ENCODE data around the gene SOX5.

SOX5 gene

DNA sequence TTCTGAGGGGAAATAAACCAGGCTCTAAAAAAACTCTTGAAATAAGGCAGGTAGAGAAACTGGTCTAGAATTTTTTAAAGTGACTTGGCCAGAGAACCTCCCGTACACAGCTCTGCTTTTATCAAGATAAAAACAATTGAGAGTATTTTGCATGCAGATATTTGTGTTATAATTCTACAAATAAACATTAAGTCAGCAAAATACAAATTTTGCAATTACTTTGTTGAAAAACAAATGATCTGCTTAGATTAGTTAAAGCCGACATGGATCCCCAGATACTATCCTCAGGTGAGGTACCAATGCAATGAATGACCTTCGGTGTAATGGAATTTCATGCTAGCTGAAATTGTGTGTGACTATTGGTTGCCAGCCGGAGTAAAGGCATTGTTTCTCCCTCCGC is 197.2 kb downstream of the SOX5 start:
- no peak overlapping the region for H3K27ac ChIP-seq (ENCODE audit: poor library complexity, severe bottlenecking)
- no peaks in the 10 kb centered on the region for H3K9me3 ChIP-seq (ENCODE audit: severe bottlenecking)
- H3K4me3 ChIP-seq (ENCODE audit: severe bottlenecking), result no peak overlapping the region
- no peaks in the 10 kb centered on the region for H3K27me3 ChIP-seq (ENCODE audit: insufficient read depth, poor library complexity, severe bottlenecking)
- DNase-seq (ENCODE audit: low spot score), result no peak
- H3K36me3 ChIP-seq (ENCODE audit: low read depth), result no peaks in the 10 kb centered on the region
- ATAC-seq (ENCODE audit: low read depth), result no peak
- no peaks in the 10 kb centered on the region for H3K4me1 ChIP-seq (ENCODE audit: insufficient read depth, poor library complexity, severe bottlenecking)
- TF ChIP-seq, protein P1, sequence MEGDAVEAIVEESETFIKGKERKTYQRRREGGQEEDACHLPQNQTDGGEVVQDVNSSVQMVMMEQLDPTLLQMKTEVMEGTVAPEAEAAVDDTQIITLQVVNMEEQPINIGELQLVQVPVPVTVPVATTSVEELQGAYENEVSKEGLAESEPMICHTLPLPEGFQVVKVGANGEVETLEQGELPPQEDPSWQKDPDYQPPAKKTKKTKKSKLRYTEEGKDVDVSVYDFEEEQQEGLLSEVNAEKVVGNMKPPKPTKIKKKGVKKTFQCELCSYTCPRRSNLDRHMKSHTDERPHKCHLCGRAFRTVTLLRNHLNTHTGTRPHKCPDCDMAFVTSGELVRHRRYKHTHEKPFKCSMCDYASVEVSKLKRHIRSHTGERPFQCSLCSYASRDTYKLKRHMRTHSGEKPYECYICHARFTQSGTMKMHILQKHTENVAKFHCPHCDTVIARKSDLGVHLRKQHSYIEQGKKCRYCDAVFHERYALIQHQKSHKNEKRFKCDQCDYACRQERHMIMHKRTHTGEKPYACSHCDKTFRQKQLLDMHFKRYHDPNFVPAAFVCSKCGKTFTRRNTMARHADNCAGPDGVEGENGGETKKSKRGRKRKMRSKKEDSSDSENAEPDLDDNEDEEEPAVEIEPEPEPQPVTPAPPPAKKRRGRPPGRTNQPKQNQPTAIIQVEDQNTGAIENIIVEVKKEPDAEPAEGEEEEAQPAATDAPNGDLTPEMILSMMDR (IDR thresholded peaks at IDR 0.05; ENCODE audit: poor library complexity, severe bottlenecking), result no peak

DNA sequence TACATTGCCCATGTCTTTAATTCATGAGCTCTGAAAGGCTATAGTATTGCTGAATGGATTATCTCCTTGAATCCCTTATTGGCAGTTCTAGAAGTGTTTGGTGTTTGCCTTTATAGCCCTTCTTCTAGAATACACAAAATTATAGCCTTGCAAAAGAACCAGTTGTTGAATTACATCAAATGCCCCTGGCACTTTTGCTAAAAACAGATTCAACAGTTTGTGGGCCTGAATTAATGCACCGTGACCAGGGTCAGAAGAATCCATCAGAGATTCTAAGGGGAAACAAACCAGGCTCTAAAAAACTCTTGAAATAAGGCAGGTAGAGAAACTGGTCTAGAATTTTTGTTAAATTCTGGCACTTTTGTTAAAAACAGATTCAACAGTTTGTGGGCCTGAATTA is 197.8 kb downstream of the SOX5 start:
- DNase-seq (ENCODE audit: low spot score) (no peak), ATAC-seq (ENCODE audit: low read depth) (no peak)
- no peaks in the 10 kb centered on the region for H3K9me3 ChIP-seq (ENCODE audit: severe bottlenecking)
- H3K4me1 ChIP-seq (ENCODE audit: insufficient read depth, poor library complexity, severe bottlenecking), result no peaks in the 10 kb centered on the region
- no peaks in the 10 kb centered on the region for H3K27me3 ChIP-seq (ENCODE audit: insufficient read depth, poor library complexity, severe bottlenecking)
- no peaks in the 10 kb centered on the region for H3K36me3 ChIP-seq (ENCODE audit: low read depth)
- H3K27ac ChIP-seq (ENCODE audit: poor library complexity, severe bottlenecking), result no peak overlapping the region
- TF ChIP-seq, protein P1 (IDR thresholded peaks at IDR 0.05; ENCODE audit: poor library complexity, severe bottlenecking), result no peak
- H3K4me3 ChIP-seq (ENCODE audit: severe bottlenecking), result no peak overlapping the region

DNA sequence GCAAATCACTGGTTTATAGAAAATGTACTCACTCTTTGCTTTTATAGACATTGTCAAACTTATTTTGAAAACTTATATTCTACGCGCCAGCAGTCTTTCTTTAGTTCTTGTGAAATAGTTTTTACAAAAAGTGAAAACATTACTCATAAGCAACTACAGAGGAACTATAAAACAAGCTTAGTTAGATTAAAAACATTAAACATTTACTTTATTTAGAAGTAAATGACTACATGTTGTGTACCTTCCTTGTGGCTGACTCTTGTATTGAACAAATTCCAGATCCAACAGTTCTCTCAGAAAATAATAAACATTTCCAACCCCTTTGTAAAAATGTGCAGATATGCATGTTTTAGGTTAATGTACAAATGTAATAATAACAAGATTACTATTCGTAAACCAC is 198.5 kb downstream of the SOX5 start:
- Histone ChIP-seq H3K36me3 (ENCODE audit: low read depth) (no peaks in the 10 kb centered on the region), H3K27me3 (ENCODE audit: insufficient read depth, poor library complexity, severe bottlenecking) (no peaks in the 10 kb centered on the region), H3K9me3 (ENCODE audit: severe bottlenecking) (no peaks in the 10 kb centered on the region), H3K4me1 (ENCODE audit: insufficient read depth, poor library complexity, severe bottlenecking) (no peaks in the 10 kb centered on the region), H3K4me3 (ENCODE audit: severe bottlenecking) (no peak overlapping the region), H3K27ac (ENCODE audit: poor library complexity, severe bottlenecking) (no peak overlapping the region)
- TF ChIP-seq, protein P1 (IDR thresholded peaks at IDR 0.05; ENCODE audit: poor library complexity, severe bottlenecking), result no peak
- DNase-seq (ENCODE audit: low spot score) (no peak), ATAC-seq (ENCODE audit: low read depth) (no peak)

DNA sequence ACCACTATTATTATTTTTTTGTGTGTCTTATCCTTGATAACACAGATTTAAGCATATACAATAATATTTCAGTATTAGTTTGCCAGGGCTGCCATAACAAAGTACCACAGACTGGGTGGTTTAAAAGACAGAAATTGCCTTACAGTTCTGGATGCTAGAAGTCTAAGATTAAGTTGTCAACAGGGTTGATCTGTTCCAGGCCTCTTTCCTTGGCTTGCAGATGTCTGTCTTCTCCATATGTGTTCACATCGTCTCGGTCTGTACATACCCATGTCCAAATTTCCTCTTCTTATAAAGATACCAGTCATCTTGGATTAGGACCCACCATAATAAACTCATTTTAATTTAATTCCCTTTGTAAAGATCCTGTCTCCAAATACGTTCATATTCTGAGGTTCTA is 204.8 kb downstream of the SOX5 start:
- H3K4me3 ChIP-seq (ENCODE audit: severe bottlenecking), result no peak overlapping the region
- TF ChIP-seq, protein P1 (IDR thresholded peaks at IDR 0.05; ENCODE audit: poor library complexity, severe bottlenecking), result no peak
- ATAC-seq (ENCODE audit: low read depth) (no peak), DNase-seq (ENCODE audit: low spot score) (no peak)
- H3K27me3 ChIP-seq (ENCODE audit: insufficient read depth, poor library complexity, severe bottlenecking), result no peaks in the 10 kb centered on the region
- H3K4me1 ChIP-seq (ENCODE audit: insufficient read depth, poor library complexity, severe bottlenecking), result no peaks in the 10 kb centered on the region
- no peak overlapping the region for H3K27ac ChIP-seq (ENCODE audit: poor library complexity, severe bottlenecking)
- no peaks in the 10 kb centered on the region for H3K36me3 ChIP-seq (ENCODE audit: low read depth)
- no peaks in the 10 kb centered on the region for H3K9me3 ChIP-seq (ENCODE audit: severe bottlenecking)

DNA sequence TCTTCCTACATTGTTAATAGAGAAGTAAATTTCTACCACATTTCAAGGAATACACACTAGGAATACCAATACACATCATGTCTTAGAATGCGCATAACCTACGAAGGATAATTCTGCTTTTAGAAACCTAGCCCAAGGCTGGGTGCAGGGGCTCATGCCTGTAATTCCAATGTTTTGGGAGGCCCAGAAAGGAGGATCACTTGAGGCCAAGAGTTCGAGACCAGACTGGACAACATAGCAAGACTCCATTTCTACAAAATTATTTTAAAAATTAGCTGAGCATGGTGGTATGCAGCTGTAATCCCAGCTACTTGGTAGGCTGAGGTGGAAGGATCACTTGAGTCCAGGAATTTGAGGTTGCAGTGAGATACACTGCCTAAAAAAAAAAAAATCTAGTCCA is 206.9 kb downstream of the SOX5 start:
- no peaks in the 10 kb centered on the region for H3K9me3 ChIP-seq (ENCODE audit: severe bottlenecking)
- H3K36me3 ChIP-seq (ENCODE audit: low read depth), result no peaks in the 10 kb centered on the region
- no peaks in the 10 kb centered on the region for H3K4me1 ChIP-seq (ENCODE audit: insufficient read depth, poor library complexity, severe bottlenecking)
- ATAC-seq (ENCODE audit: low read depth) (no peak), DNase-seq (ENCODE audit: low spot score) (no peak)
- no peaks in the 10 kb centered on the region for H3K27me3 ChIP-seq (ENCODE audit: insufficient read depth, poor library complexity, severe bottlenecking)
- no peak overlapping the region for H3K4me3 ChIP-seq (ENCODE audit: severe bottlenecking)
- no peak overlapping the region for H3K27ac ChIP-seq (ENCODE audit: poor library complexity, severe bottlenecking)
- TF ChIP-seq, protein P1 (IDR thresholded peaks at IDR 0.05; ENCODE audit: poor library complexity, severe bottlenecking), result no peak
